Measurements from ENCODE around the gene C1QTNF12.

GRCh38 chr1:1267488-1268283 lies 21.2 kb upstream of the C1QTNF12 start:
- no peak for TF ChIP-seq CTCF (IDR thresholded peaks at IDR 0.05)
- TF ChIP-seq POLR2A (IDR thresholded peaks at IDR 0.05), result no peak
- TF ChIP-seq POLR2AphosphoS5 (IDR thresholded peaks at IDR 0.05), result no peak

All from breast epithelium (tissue), 3 donors.